ENCODE data around the gene ANKRD65. TPM values are rescaled to one million over a fixed set of nuclear protein-coding genes. Genes with fewer than 3 reads are reported as not detected.
A peak's percentile ranks its signal among the peaks of the same experiment; 100 is the strongest.
"Not testable (repeated sequence)": the region's sequence is repeated elsewhere in the genome, so short reads cannot be mapped to it uniquely, and the experiment has no call there.

ANKRD65 gene
- total RNA-seq, 1 experiment from 2014 or later: not detected

GRCh38 chr1:1417825-1418463 is 3.1 kb downstream of the ANKRD65 start:
- DNase-seq (ENCODE audit: low read depth): not testable (repeated sequence)

- not testable (repeated sequence) for DNase-seq (ENCODE audit: low read depth)
Measured at GRCh38 chr1:1417396-1417795, 3.7 kb downstream of the ANKRD65 start.

DNA sequence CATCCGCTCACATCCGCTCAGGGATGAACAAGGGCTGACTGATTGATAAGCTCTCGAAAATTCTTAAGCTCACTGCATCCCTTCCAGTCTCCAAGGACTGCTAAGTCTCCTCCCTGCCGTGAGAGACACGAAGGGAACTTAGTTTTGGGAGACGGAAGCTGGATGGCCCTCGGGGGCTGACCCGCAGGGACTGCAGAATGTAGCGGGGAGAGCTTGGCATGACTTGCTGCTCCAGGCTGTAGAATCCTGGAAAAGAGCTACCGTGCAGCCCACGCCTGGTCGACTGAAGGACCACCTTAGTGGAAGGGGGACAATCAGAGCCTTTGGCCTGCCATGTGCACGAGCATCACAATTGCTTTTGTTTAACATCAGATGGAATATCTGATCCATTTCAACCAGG is 5.3 kb downstream of the ANKRD65 start:
- DNase-seq (ENCODE audit: low read depth): no peak

- not testable (repeated sequence) for DNase-seq (ENCODE audit: low read depth)
Measured at GRCh38 chr1:1412311-1412902, 8.7 kb downstream of the ANKRD65 start.

DNA sequence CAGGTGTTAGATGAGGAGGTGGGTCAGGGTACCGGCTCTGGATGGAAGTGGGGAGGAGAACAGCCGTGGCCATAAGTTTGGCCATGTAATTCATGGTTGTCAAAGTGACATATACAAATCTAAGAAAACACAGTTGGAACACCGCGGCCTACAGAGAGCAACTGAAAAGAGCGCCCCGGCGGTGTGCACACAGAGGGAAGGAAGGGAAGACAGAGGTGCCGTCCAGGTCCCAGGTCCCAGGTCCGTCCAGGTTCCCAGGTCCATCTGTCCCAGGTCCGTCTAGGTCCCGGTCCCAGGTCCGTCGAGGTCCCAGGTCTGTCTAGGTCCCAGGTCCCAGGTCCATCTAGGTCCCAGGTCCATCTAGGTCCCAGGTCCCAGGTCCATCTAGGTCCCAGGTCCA is 9.4 kb downstream of the ANKRD65 start:
- DNase-seq (ENCODE audit: low read depth): no peak

GRCh38 chr1:1410238-1410637 is 10.8 kb downstream of the ANKRD65 start:
- DNase-seq (ENCODE audit: low read depth): not testable (repeated sequence)

DNA sequence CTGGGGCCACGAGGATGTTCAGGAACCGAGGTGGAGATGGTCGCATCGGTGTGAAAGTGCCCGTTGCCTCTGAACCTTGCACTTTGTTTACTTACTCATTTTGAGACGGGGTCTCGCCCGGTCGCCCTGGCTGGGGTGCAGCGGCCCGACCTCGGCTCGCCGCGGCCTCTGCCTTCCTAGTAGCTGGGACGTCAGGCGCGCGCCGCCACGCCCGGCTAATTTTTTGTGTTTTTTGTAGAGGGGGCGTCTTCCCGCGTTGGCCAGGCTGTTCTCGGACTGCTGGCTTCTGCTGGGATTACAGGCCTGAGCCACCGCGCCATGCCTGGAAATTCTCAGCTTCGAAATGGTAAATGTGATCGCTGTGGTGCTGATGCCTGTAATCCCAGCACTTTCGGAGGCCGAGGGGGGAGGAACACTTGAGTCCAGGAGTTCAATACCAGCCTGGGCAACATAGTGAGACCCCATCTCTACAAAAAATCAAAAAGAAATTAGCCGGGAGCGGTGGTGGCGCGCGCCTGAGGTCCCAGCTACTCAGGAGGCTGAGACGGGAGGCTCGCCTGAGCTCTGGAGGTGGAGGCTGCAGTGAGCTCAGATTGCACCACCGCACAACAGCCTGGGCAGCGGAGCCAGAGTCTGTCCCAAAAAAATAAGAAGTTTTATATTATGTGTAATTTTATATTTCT is 13.3 kb downstream of the ANKRD65 start:
- DNase-seq (ENCODE audit: low read depth): peak; percentile 45

GRCh38 chr1:1406821-1407635 is 14.0 kb downstream of the ANKRD65 start, which contains the start of gene MRPL20:
Gene MRPL20 (minus strand): TSS chr1:1407293. CDS start chr1:1407217, 76 bp downstream.
- peak; percentile 86 for DNase-seq (ENCODE audit: low read depth)

GRCh38 chr1:1406101-1406820 is 14.8 kb downstream of the ANKRD65 start:
- DNase-seq (ENCODE audit: low read depth): no peak

GRCh38 chr1:1403653-1404052 is 17.4 kb downstream of the ANKRD65 start:
- no peak for DNase-seq (ENCODE audit: low read depth)

DNA sequence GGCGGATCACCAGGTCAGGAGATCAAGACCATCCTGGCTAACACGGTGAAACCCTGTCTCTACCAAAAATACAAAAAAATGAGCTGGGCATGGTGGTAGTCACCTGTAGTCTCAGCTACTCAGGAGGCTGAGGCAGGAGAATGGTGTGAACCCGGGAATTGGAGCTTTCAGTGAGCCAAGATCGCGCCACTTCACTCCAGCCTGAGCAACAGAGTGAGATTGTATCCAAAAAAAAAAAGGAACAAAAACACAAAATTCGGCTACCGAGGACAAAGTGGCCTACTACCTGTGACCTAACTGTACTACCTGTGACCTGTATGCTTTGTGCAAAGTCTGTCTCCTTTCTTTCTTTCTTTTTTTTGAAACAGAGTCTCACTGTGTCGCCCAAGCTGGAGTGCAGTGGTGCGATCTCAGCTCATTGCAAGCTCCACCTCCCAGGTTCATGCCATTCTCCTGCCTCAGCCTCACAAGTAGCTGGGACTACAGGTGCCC is 18.1 kb downstream of the ANKRD65 start:
- not testable (repeated sequence) for DNase-seq (ENCODE audit: low read depth)

DNA sequence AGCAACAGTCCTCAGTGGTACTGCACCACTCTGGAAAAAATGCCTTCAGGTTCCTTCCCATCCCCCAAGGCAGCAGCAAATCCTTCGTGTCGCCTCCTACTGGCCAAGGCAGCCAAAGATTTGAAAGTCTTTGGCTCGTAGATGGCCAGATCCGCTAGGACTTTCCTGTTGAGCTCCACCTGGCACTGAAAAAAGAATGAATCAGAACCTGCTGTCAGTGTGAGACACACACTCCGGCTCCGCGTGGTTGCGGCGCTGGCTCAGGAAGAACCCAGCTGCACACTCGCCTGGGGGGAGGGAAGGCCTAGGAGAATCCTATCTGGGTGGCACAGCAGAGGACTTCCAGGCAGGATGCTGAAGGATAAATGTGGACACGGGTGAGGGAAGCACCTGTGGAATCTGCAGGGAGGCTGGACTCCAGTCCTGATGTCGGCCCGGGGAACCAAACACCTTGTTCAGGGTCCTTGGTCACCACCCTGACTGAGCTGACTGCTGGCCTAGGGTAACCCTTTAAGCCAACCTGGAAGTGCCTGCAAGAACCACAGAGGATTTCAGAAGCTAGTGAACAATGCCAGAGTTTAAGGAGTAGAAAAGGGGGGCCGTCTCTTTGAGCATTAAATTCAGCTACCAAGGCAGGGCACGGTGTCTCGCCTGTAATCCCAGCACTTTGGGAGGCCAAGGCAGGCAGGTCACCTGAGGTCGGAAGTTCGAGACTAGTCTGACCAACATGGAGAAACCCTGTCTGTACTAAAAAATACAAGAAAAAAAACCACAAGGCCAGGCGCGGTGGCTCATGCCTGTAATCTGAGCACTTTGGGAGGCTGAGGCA is 18.8 kb downstream of the ANKRD65 start:
- peak; percentile 85 for DNase-seq (ENCODE audit: low read depth)

- DNase-seq (ENCODE audit: low read depth): no peak
Measured at GRCh38 chr1:1401457-1402010, 19.5 kb downstream of the ANKRD65 start.

DNA sequence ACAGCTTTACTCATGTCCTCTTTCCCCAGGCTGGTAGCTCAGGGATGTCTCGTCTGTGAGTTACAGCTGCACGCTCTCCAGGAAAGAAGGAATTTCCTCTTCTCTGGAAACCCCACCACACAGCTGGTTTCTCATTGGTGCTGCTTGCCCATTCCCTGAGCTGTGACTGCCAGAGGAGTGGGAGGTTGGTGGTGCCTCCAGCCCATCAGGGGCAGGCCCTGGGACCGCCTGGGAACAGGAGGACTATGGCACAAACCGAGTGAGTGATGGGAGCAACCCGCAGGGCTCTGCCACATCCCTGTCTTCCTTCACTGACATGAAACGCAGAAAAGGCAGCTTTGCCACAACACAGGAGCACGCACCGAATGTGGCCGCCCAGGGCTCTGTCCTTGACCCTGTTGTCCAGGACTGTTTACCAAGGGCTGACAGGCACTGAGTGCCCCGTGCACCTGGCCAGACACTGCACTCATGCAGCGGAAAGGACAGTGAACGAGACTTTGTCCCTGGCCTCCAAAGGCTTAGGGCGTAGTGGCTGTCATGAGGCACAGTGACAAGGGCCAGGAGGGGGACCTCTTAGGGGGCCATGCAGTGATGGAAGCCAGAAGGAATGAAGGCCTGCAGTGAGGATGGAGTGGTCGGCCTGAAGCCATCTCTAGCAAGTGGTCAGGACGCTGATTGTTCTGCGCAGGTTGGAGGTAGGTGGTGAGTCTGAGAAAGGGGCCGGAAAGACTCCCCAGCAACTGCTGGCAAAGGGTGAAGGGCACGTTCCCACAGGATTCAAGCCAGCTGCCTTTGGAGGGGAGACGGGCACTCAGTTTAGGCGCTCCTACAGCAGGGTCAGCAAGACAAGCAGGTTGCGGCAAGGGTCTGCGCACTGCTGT is 20.3 kb downstream of the ANKRD65 start:
- DNase-seq (ENCODE audit: low read depth): no peak

- DNase-seq (ENCODE audit: low read depth): no peak
Measured at GRCh38 chr1:1399872-1400575, 21.1 kb downstream of the ANKRD65 start.

DNA sequence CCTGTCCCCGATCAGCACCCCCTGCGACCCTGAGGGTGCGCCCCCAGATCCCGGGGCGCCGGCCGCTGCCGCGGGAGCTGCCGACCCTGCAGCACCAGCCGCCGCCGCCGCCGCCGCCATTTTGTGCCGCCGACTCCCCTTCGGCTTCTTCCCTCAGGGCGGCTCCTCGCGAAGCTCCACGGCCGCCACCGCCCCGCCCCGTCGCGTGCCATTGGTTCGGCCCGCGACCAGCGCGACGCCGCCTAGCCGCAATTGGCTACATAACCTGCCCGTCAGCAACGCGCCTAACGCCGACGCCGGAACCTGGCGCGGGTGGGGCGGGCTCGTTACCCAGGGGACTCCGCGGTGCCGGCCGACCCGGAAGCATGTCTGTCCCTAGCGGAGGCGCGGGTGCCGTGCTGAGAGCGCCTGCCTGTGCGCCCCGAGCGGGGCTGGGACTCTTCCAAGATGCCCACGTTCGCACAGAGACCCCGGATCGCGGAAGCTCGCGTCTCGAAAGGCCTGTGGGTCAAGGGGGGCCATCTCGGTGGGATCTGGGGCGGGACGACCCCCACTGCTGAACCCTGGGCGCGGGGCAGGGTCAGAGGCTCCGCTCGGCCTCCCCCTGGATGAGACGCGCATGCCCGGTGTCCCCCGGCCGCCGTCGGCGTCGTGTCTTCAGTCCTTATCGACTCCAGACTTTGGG is 21.7 kb downstream of the ANKRD65 start, which contains the start of gene CCNL2:
CCNL2 (minus strand) TSS at position 149 of the 685 bp plus-strand sequence; CDS start at position 120, 29 bp downstream.
- peak; percentile 98 for DNase-seq (ENCODE audit: low read depth)

- DNase-seq (ENCODE audit: low read depth): no peak
Measured at GRCh38 chr1:1398677-1399186, 22.3 kb downstream of the ANKRD65 start.
